Effector memory CD8-positive, alpha-beta T cell (primary cell): Measurements from ENCODE around the gene PSMB1.

Source experiments
- ATAC-seq: fragments of 150-1000 bp; cut with Tn5 transposase; replicated peaks from 2 replicates; pipeline ENCODE4 v1.10.0; 2021; ENCODE audit warnings: mild to moderate bottlenecking, moderate library complexity
- DNase-seq, 3 experiments: peaks; one replicate each; pipeline ENCODE4 v3.0.0; 2021
- H3K27ac Mint-ChIP-seq, 2 donors: one replicate each; pipeline ENCODE4 v1.8.0; 2022; ENCODE audit warnings: mild to moderate bottlenecking in 2 of 2, mixed read lengths in 2 of 2, moderate library complexity in 2 of 2
- H3K27me3 Mint-ChIP-seq, 2 donors: one replicate each; pipeline ENCODE4 v1.8.0; 2022; ENCODE audit warnings: mixed read lengths in 2 of 2
- H3K36me3 Mint-ChIP-seq: one replicate; pipeline ENCODE4 v1.8.0; 2022; ENCODE audit warnings: mild to moderate bottlenecking, moderate library complexity, mixed read lengths; ENCODE audit not compliant: insufficient read depth
- H3K4me1 Mint-ChIP-seq, 2 donors: one replicate each; pipeline ENCODE4 v1.8.0; 2022; ENCODE audit warnings: low read depth in 2 of 2, mixed read lengths in 2 of 2
- H3K4me3 Mint-ChIP-seq, 2 donors: one replicate each; pipeline ENCODE4 v1.8.0; 2022; ENCODE audit warnings: mild to moderate bottlenecking in 2 of 2, mixed read lengths in 2 of 2, moderate library complexity in 2 of 2
- H3K9me3 Mint-ChIP-seq, 2 donors: one replicate each; pipeline ENCODE4 v1.8.0; 2022; ENCODE audit warnings: mixed read lengths in 2 of 2
- total RNA-seq, 9 experiments: gene quantifications; one replicate each; lab custom pipeline; 2026; lab: John Stamatoyannopoulos, UW

PSMB1 gene
- 71.7 to 349 (median 118) reads per million in 9 experiments for total RNA-seq

- peak; percentile 64 to 68 (median 64) for DNase-seq
- peaks cover 30% of the 10 kb centered on the region for H3K36me3 Mint-ChIP-seq
- ATAC-seq = peak; percentile 28
- no peaks in the 10 kb centered on the region for H3K27me3 Mint-ChIP-seq
- H3K27ac Mint-ChIP-seq = no peak within 1 kb of the TSS
- H3K4me3 Mint-ChIP-seq = no peak within 1 kb of the TSS
- no peaks in the 10 kb centered on the region for H3K9me3 Mint-ChIP-seq
- peaks cover 20 to 34% of the 10 kb centered on the region in 2 donors for H3K4me1 Mint-ChIP-seq
Observed at GRCh38 chr6:170552765-170553533, at the start of gene PSMB1. PSMB1 (minus strand) TSS chr6:170553307; CDS start chr6:170553242, 65 bp downstream.

- H3K4me3 Mint-ChIP-seq = no peak overlapping the region
- no peaks in the 10 kb centered on the region for H3K36me3 Mint-ChIP-seq
- no peaks in the 10 kb centered on the region for H3K4me1 Mint-ChIP-seq
- H3K27me3 Mint-ChIP-seq = peaks cover 31 to 42% of the 10 kb centered on the region in 2 donors
- no peak for ATAC-seq
- no peak for DNase-seq
- H3K27ac Mint-ChIP-seq = no peak overlapping the region
- H3K9me3 Mint-ChIP-seq = peaks cover 0 to 8% of the 10 kb centered on the region in 2 donors
Observed at GRCh38 chr6:170597278-170597677, 44.2 kb upstream of the PSMB1 start.

DNA sequence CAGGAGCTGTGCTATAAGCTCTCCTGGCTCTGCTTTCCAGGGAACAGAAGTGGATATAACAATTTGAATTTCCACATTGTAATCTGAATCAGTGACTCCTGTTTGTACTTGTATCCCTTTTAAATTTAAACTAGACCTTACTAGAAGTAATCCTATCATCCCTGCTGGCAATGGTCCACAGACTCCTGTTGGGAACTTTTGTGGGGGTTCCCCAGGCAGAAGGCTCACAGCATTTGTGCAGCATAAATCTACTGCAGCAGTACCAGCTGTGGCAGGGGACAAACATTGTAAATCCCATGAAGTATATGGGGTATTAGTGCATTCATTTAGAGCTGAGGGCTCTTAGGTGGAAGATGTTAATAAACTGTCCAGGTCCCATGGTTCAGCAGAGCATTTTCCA lies 43.3 kb upstream of the PSMB1 start:
- Mint-ChIP-seq H3K27me3 (peaks cover 39 to 51% of the 10 kb centered on the region in 2 donors), H3K9me3 (peaks cover 0 to 16% of the 10 kb centered on the region in 2 donors), H3K36me3 (no peaks in the 10 kb centered on the region), H3K27ac (no peak overlapping the region), H3K4me1 (no peaks in the 10 kb centered on the region), H3K4me3 (no peak overlapping the region)
- DNase-seq (no peak), ATAC-seq (no peak)

GRCh38 chr6:170590725-170591124 lies 37.6 kb upstream of the PSMB1 start:
- no peaks in the 10 kb centered on the region for H3K36me3 Mint-ChIP-seq
- ATAC-seq (no peak), DNase-seq (no peak)
- H3K9me3 Mint-ChIP-seq = peaks cover 2 to 25% of the 10 kb centered on the region in 2 donors
- H3K4me3 Mint-ChIP-seq = no peak overlapping the region
- H3K27ac Mint-ChIP-seq = no peak overlapping the region
- peaks cover 38 to 63% of the 10 kb centered on the region in 2 donors for H3K27me3 Mint-ChIP-seq
- no peaks in the 10 kb centered on the region for H3K4me1 Mint-ChIP-seq

DNA sequence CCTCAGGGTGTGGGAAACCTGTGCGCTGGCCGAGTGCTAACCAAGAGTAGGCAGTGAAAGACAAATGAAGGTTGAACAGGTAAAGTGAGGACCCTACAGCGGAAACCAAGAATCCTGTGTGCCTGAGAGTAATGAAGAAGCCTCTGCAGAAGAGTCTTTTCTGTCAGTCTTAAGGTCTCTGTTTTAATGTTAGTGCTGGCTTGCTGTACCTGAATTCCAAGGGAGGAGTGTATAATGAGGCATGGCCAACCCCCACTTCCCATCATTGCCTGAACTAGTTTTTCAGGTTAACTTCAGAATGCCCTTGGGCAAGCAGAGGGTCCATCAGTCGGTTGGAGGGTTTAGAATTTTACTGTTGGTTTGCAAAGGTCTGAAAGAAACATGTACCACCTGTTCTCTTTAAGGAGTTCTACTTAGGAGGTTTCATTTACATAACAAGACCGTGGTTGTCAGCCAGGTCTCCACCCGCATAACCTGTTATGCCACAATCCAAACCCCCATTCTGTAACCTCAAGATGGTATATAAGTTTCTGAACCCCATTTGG lies 31.9 kb upstream of the PSMB1 start:
- Mint-ChIP-seq H3K4me1 (peaks cover 16 to 33% of the 10 kb centered on the region in 2 donors), H3K27me3 (peaks cover 6 to 14% of the 10 kb centered on the region in 2 donors), H3K27ac (peak overlapping the region; percentile 97 to 98), H3K36me3 (peaks cover 28% of the 10 kb centered on the region), H3K9me3 (no peaks in the 10 kb centered on the region), H3K4me3 (peak overlapping the region; percentile 97 to 98)
- DNase-seq (peak in 1 of 3 experiments; percentile 6), ATAC-seq (no peak)

DNA sequence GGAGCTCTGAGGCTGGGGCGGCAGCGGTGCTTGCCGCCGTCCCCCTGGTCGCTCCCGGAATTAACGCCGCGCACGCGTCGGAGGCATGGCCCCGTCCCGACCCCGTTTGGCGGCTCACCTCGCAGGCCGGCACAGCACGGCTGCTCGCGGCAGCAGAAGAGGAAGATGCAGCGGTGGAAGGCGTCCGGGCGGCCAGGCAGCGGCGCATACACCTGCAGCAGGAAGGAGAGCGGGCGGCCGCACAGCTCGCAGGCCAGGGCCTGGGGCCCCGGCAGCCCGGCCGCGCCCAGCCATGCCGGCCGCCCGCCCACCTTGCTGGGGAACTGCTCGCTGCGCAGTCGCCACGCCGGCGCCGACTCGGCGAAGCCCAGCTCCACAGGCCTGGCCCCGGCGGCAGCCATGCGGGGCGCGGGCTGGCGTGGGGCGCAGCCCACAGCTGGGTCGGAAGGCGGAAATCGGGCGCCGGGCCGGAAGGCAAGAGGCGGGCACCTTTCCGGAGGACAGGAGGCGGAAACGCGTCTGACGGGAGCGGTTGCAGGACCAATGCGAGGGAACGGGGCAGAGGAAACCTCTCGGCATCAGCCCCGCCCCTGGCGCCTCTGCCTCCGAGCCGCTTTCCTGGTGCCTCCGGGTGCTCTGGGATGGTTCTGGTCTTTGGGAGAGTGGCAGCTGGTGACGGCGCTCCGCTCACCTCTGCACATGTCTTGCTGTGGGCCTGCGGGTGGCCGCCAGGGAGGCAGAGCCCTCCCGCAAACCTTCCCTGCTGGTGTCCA lies 31.3 kb upstream of the PSMB1 start, which contains the start of gene PDCD2:
TSS of gene PDCD2 (minus strand) at position 457 of the 773 bp plus-strand sequence. CDS start at position 401, 56 bp downstream.
- DNase-seq (peak; percentile 87 to 88 (median 88)), ATAC-seq (peak; percentile 94)
- Mint-ChIP-seq H3K4me1 (peaks cover 16 to 33% of the 10 kb centered on the region in 2 donors), H3K27me3 (peaks cover 0 to 7% of the 10 kb centered on the region in 2 donors), H3K9me3 (no peaks in the 10 kb centered on the region), H3K27ac (peak within 1 kb of the TSS; percentile 97 to 98), H3K4me3 (peak within 1 kb of the TSS; percentile 97 to 98), H3K36me3 (peaks cover 30% of the 10 kb centered on the region)

DNA sequence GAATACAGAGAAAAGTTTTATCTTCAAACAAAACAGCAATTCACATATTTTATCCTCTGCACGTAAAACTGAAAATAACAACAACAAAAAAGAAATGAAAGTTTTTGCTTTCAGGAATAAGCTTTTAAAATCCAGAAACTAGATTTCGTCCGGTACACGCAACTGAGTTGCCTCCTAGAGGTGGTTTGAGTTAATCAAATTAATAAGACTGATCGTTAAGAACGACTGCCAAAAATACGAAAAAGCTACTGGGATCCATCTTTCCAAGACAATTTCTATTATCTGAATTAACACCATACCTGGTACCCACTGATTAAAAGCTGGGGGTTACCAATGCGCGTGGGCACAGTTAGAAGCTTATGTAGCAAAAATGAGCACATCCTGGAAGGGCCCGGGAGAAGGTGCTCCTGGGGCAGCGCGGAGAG lies 30.7 kb upstream of the PSMB1 start:
- peaks cover 0 to 6% of the 10 kb centered on the region in 2 donors for H3K27me3 Mint-ChIP-seq
- H3K27ac Mint-ChIP-seq = peak overlapping the region; percentile 97 to 98
- H3K36me3 Mint-ChIP-seq = peaks cover 30% of the 10 kb centered on the region
- peak overlapping the region; percentile 97 to 98 for H3K4me3 Mint-ChIP-seq
- peak; percentile 1 for ATAC-seq
- H3K4me1 Mint-ChIP-seq = peaks cover 16 to 33% of the 10 kb centered on the region in 2 donors
- H3K9me3 Mint-ChIP-seq = no peaks in the 10 kb centered on the region
- DNase-seq = no peak

DNA sequence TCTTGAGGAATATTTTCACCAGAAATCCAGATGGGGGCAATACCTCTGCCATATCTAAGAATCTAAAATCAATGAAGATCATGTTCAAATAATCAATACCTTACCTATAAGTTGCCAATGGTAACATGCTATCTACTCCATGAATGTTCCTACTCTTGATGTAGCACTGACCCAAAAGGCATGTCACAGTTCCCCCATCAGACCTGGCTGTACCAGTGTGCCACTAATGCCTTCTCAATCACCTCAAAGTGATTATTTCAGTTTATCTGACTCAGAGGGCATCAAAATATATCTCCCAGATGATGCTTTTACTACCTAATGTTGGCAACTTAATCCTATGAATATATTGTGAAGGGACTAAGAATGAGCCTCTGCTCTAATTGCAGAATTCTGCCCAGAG lies 25.8 kb upstream of the PSMB1 start:
- H3K36me3 Mint-ChIP-seq = peaks cover 44% of the 10 kb centered on the region
- H3K4me1 Mint-ChIP-seq = peaks cover 9 to 27% of the 10 kb centered on the region in 2 donors
- no peak for DNase-seq
- H3K4me3 Mint-ChIP-seq = no peak overlapping the region
- no peak for ATAC-seq
- H3K27ac Mint-ChIP-seq = peak overlapping the region; percentile 29 to 32
- H3K9me3 Mint-ChIP-seq = no peaks in the 10 kb centered on the region
- H3K27me3 Mint-ChIP-seq = no peaks in the 10 kb centered on the region

DNA sequence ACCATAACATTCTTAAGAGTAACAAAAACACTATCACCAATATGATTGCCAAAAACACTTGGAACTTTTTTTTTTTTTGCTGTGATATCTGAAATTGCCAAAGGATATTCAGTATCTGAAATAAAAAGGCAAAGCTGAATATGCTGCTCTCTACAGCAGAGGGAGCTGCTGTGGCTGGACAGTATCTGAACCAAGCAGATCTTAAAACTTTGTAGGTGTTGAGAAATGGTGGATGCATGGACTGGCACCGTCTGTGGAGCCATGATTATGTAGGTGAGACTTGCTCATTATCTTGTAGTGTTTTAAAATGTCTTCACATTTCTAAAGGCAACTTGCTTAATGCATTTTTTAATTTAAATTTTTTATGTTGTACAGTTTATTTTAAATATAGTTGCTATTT lies 22.1 kb upstream of the PSMB1 start:
- no peaks in the 10 kb centered on the region for H3K27me3 Mint-ChIP-seq
- no peaks in the 10 kb centered on the region for H3K9me3 Mint-ChIP-seq

GRCh38 chr6:170572704-170573466 lies 19.8 kb upstream of the PSMB1 start:
- H3K27me3 Mint-ChIP-seq = no peaks in the 10 kb centered on the region
- ATAC-seq = no peak
- peaks cover 57% of the 10 kb centered on the region for H3K36me3 Mint-ChIP-seq
- H3K9me3 Mint-ChIP-seq = no peaks in the 10 kb centered on the region
- DNase-seq = no peak
- no peaks in the 10 kb centered on the region for H3K4me1 Mint-ChIP-seq
- peak overlapping the region; percentile 17 to 44 for H3K27ac Mint-ChIP-seq
- no peak overlapping the region for H3K4me3 Mint-ChIP-seq

More for the DNA sequence above, 22.1 kb upstream of the PSMB1 start:
- Mint-ChIP-seq H3K4me3 (no peak overlapping the region), H3K27ac (no peak overlapping the region), H3K36me3 (peaks cover 44% of the 10 kb centered on the region), H3K4me1 (peaks cover 0 to 4% of the 10 kb centered on the region in 2 donors)
- no peak for DNase-seq
- ATAC-seq = no peak

DNA sequence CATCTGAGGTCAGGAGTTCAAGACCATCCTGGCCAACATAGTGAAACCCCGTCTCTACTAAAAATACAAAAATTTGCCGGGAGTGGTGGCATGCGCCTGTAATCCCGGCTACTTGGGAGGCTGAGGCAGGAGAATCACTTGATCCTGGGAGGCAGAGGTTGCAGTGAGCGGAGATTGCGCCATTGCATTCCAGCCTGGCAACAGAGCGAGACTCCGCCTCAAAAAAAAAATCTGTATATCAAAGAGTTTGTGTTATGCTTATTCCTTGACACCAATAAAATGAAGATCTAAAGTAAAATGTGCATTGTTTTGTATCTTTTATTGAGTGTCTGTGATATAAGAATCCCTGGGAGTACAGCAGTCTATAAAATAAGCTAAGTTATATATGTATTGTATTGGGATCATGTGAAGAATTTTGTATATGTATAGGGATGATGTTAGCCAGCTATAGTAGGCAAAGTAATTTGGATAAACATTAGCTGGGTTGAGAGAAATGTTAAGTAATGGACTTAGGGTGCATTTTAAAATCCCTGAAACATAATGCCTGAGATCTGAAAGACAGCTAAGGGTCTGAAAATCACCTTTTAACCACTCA lies 11.9 kb upstream of the PSMB1 start:
- Mint-ChIP-seq H3K27me3 (no peaks in the 10 kb centered on the region), H3K9me3 (no peaks in the 10 kb centered on the region), H3K4me1 (peaks cover 12 to 15% of the 10 kb centered on the region in 2 donors), H3K27ac (no peak overlapping the region), H3K4me3 (no peak overlapping the region), H3K36me3 (peaks cover 69% of the 10 kb centered on the region)
- DNase-seq = no peak
- no peak for ATAC-seq

GRCh38 chr6:170561555-170561954 lies 8.4 kb upstream of the PSMB1 start:
- Mint-ChIP-seq H3K4me1 (peaks cover 27 to 29% of the 10 kb centered on the region in 2 donors), H3K9me3 (no peaks in the 10 kb centered on the region), H3K27ac (peak overlapping the region in 1 of 2 donors; percentile 56), H3K4me3 (no peak overlapping the region), H3K27me3 (no peaks in the 10 kb centered on the region), H3K36me3 (peaks cover 62% of the 10 kb centered on the region)
- ATAC-seq (no peak), DNase-seq (no peak)
